Measurements from ENCODE around the gene DIP2A. TPM values are rescaled to one million over a fixed set of nuclear protein-coding genes. Genes with fewer than 3 reads are reported as not detected.

Gene DIP2A
- total RNA-seq, 1 experiment from 2014 or later = 22.9 TPM

DNA sequence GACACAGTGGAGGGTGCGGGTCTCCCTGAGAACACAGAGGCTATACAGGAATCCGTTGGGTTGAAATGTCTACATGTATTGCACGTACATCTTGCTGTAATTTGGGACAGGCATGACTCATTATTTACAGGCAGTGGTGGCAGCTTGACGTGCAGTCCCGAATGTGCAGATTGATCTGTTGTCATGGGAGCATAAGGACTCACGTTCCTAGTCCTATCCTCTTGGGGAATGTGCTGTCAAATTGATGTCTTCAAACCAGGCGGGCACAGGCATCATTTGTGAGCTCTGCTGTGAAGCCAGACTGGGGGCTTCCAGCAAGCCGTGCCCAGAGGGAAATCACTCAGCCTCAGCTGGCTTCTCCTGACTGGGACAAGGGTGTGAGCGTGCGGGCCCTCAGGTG, 105.7 kb downstream of the DIP2A start:
- TF ChIP-seq POLR2AphosphoS5 (IDR thresholded peaks at IDR 0.05; ENCODE audit: low read depth, low read length) (no peak), SIN3A (IDR thresholded peaks at IDR 0.05; ENCODE audit: borderline replicate concordance, insufficient read depth, low read depth, low read length) (no peak), CTCF (IDR thresholded peaks at IDR 0.05) (no peak), TCF7L2 (IDR thresholded peaks at IDR 0.05; ENCODE audit: low read depth, low read length) (no peak)
- TF ChIP-seq, protein P1, sequence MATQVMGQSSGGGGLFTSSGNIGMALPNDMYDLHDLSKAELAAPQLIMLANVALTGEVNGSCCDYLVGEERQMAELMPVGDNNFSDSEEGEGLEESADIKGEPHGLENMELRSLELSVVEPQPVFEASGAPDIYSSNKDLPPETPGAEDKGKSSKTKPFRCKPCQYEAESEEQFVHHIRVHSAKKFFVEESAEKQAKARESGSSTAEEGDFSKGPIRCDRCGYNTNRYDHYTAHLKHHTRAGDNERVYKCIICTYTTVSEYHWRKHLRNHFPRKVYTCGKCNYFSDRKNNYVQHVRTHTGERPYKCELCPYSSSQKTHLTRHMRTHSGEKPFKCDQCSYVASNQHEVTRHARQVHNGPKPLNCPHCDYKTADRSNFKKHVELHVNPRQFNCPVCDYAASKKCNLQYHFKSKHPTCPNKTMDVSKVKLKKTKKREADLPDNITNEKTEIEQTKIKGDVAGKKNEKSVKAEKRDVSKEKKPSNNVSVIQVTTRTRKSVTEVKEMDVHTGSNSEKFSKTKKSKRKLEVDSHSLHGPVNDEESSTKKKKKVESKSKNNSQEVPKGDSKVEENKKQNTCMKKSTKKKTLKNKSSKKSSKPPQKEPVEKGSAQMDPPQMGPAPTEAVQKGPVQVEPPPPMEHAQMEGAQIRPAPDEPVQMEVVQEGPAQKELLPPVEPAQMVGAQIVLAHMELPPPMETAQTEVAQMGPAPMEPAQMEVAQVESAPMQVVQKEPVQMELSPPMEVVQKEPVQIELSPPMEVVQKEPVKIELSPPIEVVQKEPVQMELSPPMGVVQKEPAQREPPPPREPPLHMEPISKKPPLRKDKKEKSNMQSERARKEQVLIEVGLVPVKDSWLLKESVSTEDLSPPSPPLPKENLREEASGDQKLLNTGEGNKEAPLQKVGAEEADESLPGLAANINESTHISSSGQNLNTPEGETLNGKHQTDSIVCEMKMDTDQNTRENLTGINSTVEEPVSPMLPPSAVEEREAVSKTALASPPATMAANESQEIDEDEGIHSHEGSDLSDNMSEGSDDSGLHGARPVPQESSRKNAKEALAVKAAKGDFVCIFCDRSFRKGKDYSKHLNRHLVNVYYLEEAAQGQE (IDR thresholded peaks at IDR 0.05; ENCODE audit: insufficient read depth in 1 of 2, low read depth in 2 of 2, low read length in 1 of 2) = no peak
- Histone ChIP-seq H3K4me1 (ENCODE audit: control insufficient read depth, insufficient read depth, low read length) (no peaks in the 10 kb centered on the region), H3K36me3 (ENCODE audit: control insufficient read depth, insufficient read depth, low read length) (no peaks in the 10 kb centered on the region), H3K27me3 (ENCODE audit: control insufficient read depth, insufficient read depth, low read length) (no peaks in the 10 kb centered on the region), H3K27ac (ENCODE audit: low read length) (no peak overlapping the region), H3K9me3 (ENCODE audit: control insufficient read depth, insufficient read depth, low read depth, low read length) (no peaks in the 10 kb centered on the region), H3K4me3 (ENCODE audit: low read depth in 2 of 2, low read length in 2 of 2) (no peak overlapping the region)
- in situ Hi-C loops (cut with HindIII; ENCODE audit: low pct_unique_long_range_greater_than_20kb, low sequenced_read_pairs) = no loop called here
- CTCF ChIA-PET = no interaction called here
- POLR2A ChIA-PET = no interaction called here
- DNase-seq (ENCODE audit: low read depth, low spot score) = no peak
- no peak for ATAC-seq
- intact Hi-C loops (cut with micrococcal nuclease; ENCODE audit: unreplicated experiment) = no loop called here
- BruUV-seq (replicated peaks) = no TSS peak

DNA sequence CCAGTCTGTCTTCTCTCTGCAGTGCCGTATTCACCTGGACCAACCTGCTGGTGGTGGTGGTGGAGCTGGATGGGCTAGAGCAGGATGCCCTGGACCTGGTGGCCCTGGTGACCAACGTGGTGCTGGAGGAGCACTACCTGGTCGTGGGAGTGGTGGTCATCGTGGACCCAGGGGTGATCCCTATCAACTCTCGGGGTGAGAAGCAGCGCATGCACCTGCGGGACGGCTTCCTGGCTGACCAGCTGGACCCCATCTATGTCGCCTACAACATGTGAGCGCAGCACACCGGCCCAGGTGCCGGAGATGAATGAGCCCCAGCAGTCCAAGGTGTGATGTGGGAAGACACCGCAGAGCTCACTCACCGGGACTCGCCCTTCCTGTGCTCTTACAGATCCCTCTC, 108.7 kb downstream of the DIP2A start:
- CTCF ChIA-PET = no interaction called here
- no peaks in the 10 kb centered on the region for H3K27me3 ChIP-seq (ENCODE audit: control insufficient read depth, insufficient read depth, low read length)
- intact Hi-C loops (cut with micrococcal nuclease; ENCODE audit: unreplicated experiment) = no loop called here
- no peaks in the 10 kb centered on the region for H3K36me3 ChIP-seq (ENCODE audit: control insufficient read depth, insufficient read depth, low read length)
- DNase-seq (ENCODE audit: low read depth, low spot score) = no peak
- H3K9me3 ChIP-seq (ENCODE audit: control insufficient read depth, insufficient read depth, low read depth, low read length) = no peaks in the 10 kb centered on the region
- no peak overlapping the region for H3K4me3 ChIP-seq (ENCODE audit: low read depth in 2 of 2, low read length in 2 of 2)
- no TSS peak for BruUV-seq (replicated peaks)
- ATAC-seq = no peak
- POLR2A ChIA-PET = no interaction called here
- TF ChIP-seq CTCF (IDR thresholded peaks at IDR 0.05) = no peak
- no peak for TF ChIP-seq SIN3A (IDR thresholded peaks at IDR 0.05; ENCODE audit: borderline replicate concordance, insufficient read depth, low read depth, low read length)
- no peak for TF ChIP-seq POLR2AphosphoS5 (IDR thresholded peaks at IDR 0.05; ENCODE audit: low read depth, low read length)
- TF ChIP-seq, protein P1 (IDR thresholded peaks at IDR 0.05; ENCODE audit: insufficient read depth in 1 of 2, low read depth in 2 of 2, low read length in 1 of 2) = no peak
- TF ChIP-seq TCF7L2 (IDR thresholded peaks at IDR 0.05; ENCODE audit: low read depth, low read length) = no peak
- H3K27ac ChIP-seq (ENCODE audit: low read length) = no peak overlapping the region
- in situ Hi-C loops (cut with HindIII; ENCODE audit: low pct_unique_long_range_greater_than_20kb, low sequenced_read_pairs) = no loop called here
- H3K4me1 ChIP-seq (ENCODE audit: control insufficient read depth, insufficient read depth, low read length) = no peaks in the 10 kb centered on the region
